SKM-1 (cell line): ENCODE data around the gene HAP1.

Experiments
- DNase-seq: peaks from one replicate; lab custom pipeline; 2025; ENCODE audit not compliant: unreplicated experiment; lab: John Stamatoyannopoulos, UW

The HAP1 gene

GRCh38 chr17:41763327-41763726 lies 28.9 kb upstream of the HAP1 start:
- no peak for DNase-seq

GRCh38 chr17:41762841-41763240 lies 28.4 kb upstream of the HAP1 start:
- DNase-seq: no peak

DNA sequence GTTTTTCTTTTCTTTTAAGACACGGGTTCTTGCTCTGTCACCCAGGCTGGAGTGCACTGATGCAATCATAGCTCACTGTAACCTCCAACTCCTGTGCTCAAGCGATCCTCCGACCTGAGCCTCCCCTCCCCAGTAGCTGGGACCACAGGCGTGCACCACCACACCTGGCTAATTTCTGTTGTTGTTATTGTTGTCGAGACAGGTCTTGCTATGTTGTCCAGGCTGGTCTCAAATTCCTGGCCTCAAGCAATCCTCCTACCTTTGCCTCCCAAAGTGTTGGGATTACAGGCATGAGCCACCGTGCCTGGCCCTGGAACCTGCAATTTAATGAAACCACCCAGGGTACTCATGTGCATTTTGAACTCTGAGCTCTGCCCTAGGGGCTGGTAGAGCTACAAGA lies 27.9 kb upstream of the HAP1 start:
- no peak for DNase-seq

GRCh38 chr17:41760878-41761277 lies 26.4 kb upstream of the HAP1 start:
- no peak for DNase-seq

DNA sequence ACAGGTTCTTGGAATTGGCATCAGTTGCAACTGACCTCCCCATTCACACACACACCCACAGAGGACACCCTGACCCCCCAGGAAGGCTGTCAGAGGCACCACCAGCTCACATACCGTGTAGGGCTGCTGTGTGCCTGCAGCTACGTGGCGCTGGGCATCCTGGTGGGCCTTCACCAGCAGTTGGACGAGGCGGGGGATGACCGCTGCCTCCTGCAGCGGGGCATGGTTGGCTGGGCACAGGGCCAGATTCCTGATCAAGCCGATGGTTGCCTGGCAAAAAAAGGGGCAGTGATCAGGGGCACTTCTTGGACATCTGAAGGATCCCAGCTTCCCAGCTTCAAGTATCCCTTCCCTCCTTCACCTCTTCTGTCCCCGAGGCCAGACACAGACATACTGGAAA lies 24.2 kb upstream of the HAP1 start:
- DNase-seq: no peak

- no peak for DNase-seq
Observed at GRCh38 chr17:41754066-41754465, 19.6 kb upstream of the HAP1 start.

DNA sequence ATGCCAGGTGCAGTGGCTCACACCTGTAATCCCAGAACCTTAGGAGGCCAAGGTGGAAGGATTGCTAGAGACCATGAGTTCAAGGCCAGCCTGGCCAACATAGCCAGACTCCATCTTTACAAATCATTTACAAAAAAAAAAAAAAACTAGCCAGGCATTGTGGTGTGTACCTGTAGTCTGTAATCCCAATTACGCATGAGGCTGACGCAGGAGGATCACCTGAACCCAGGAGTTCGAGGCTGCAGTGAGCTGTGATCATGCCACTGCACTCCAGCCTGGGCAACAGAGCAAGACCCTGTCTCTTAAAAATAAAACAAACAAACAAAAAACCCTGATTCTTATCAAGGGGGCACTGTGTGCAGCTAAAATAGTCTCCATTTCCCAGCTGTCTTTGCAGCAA lies 16.8 kb upstream of the HAP1 start:
- DNase-seq: no peak

DNA sequence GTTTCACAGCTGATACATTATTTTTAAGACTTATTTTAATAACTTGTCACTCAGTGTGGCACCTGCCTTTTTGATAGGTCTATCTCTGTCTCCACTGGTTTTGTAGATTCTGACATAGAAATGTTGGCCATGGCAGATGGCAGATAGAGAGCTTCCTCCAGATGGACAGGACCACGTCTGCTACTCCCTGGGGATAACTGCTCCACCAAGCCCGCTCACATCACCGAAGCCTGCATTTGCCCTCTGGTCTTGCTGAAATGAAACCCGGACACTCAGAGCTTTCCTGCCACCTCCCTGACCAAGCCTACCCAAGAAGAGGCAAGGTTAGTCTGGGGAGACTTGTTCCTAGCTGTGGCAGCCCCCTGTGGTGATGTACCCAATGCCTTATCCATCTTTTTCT lies 16.4 kb upstream of the HAP1 start:
- no peak for DNase-seq

GRCh38 chr17:41748275-41748674 lies 13.8 kb upstream of the HAP1 start:
- no peak for DNase-seq

DNA sequence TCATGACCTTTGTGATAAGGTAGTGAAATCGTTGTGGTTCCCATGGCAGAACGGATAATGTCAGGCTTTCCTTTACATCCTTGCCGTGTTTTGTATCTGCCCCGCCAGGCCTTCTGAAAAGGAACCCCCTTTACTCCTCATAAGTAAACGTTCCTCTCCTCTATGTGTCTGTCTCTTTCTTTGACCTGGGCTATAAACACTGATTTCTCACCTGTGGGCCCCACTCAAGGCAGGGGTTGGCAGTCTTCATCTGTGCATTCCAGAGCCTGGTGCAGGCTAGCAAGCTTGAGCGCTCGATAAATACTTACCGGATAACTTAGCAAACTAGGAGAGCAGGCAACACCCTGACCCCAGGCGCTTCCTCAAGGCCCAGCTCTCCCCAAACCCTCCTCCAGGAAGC lies 7.3 kb upstream of the HAP1 start:
- DNase-seq: no peak

- DNase-seq: no peak
Observed at GRCh38 chr17:41740506-41740905, 6.1 kb upstream of the HAP1 start.

GRCh38 chr17:41739661-41740352 lies 5.4 kb upstream of the HAP1 start:
- no peak for DNase-seq

GRCh38 chr17:41738801-41739112 lies 4.3 kb upstream of the HAP1 start:
- DNase-seq: no peak

DNA sequence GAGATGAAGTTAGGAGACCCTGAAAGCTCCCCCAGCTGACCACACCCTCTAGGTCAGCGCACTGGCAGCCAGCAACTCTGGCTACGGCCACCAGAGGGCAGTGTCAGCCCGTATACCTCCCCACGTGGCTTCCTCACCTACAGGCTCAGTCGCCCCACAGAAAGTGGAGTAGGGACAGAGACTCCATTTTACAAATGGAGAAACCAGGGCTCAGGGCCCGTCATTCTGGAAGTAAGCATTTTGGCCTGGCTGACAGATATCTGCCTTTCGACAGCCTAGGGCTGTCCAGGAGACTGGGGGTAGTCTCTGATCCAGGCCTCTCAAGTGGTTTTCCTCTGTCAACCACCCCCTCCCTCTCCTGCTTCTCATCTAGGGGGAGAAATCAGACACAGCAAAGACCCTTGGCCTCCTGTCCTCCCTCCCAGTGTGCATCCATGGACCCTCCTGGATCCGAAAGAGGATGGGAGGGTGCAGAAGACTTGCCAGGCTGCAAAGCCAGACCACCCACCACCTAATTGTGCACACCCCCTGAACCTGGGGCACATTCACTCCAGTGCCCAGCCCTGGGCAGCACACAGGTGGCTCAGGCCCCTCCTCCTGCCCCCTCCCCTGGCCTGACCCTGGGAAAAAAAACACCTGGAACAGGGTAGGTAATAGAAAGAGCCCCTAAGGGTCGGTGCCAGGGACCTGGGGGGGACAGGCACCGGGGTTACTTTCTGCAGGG lies 3.8 kb upstream of the HAP1 start:
- peak; percentile 49 for DNase-seq

GRCh38 chr17:41737680-41738023 lies 3.2 kb upstream of the HAP1 start:
- DNase-seq: no peak

DNA sequence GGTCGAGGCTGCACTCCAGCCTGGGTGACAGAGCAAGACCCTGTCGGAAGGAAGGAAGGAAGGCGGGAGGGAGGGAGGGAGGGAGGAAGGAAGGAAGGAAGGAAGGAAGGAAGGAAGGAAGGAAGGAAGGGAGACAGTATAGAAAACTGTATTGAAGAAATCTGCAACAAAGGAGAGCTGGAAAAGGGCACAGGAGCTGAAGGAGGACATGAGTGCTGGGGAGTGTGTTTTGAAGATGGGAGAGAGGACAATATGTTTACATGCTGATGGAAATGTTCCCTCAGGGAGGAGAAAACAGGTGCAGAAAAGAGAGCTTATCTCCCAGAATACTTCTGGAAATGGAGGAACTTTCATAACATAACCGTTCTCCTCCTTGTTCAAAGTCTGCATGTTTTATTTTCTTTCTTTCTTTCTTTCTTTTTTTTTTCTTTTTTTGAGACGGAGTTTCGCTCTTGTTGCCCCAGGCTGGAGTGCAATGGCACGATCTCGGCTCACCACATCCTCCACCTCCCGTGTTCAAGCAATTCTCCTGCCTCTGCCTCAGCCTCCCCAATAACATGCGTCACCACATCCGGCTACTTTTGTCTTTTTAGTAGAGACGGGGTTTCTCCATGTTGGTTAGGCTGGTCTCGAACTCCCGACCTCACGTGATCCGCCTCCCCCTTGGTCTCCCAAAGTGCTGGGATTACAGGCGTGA lies 2.7 kb upstream of the HAP1 start:
- DNase-seq: no peak

- no peak for DNase-seq
Observed at GRCh38 chr17:41735744-41736143, 1.3 kb upstream of the HAP1 start.

GRCh38 chr17:41734949-41735313 lies 488 bp upstream of the HAP1 start:
- DNase-seq: no peak

GRCh38 chr17:41733348-41734138 lies 900 bp downstream of the HAP1 start:
- no peak for DNase-seq

DNA sequence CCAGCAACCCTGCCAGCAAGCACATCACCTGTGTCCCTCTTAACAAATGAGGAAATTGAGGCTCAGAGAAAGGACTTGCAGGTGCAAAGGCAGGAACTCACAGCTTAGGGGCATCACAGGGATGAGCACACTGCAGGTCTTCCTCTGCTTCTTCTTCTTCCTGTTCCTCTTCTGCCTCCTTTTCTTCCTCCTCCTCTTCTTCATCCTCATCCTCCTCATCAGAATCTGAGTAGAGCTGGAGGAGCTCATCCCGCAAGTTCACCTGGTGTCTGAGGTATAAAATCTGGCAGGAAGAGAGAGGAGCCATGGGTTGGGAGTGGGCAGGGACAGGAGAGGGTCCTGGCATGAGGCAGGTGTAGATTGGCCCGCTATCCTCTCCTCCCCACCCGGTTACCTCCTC lies 2.6 kb downstream of the HAP1 start:
- no peak for DNase-seq

DNA sequence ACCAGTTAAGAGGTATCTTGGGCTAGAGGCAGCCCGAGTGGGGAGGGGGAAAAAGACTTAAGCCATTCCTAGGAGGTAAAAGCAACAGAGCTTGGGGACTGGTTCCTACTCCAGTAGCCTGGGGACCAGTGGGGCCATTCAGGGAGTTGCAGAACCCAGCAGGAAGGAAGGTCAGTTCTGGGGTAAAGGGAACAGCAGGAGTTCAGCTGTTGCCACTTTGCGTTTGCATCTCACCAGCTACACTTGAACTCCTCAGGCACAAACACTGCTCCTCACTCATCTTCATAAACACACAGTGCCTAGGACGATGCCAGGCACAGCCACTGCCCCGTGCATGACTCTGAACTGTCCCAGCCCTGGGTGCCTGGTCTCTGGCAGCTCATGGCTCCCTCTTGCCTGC lies 4.0 kb downstream of the HAP1 start:
- DNase-seq: no peak

GRCh38 chr17:41728056-41728455 lies 6.4 kb downstream of the HAP1 start:
- DNase-seq: no peak
